Stimulated activated CD8-positive, alpha-beta memory T cell treated with anti-CD3 and anti-CD28 coated beads, Interleukin-12 subunit alpha, Interleukin-12 subunit beta, amount 100 ng/mL, for 1 hour (primary cell): ENCODE results near the gene IHH.

Experiments
- DNase-seq: peaks from one replicate; pipeline ENCODE4 v3.0.0-alpha.2; 2020; ENCODE audit warnings: low read depth

Gene IHH

DNA sequence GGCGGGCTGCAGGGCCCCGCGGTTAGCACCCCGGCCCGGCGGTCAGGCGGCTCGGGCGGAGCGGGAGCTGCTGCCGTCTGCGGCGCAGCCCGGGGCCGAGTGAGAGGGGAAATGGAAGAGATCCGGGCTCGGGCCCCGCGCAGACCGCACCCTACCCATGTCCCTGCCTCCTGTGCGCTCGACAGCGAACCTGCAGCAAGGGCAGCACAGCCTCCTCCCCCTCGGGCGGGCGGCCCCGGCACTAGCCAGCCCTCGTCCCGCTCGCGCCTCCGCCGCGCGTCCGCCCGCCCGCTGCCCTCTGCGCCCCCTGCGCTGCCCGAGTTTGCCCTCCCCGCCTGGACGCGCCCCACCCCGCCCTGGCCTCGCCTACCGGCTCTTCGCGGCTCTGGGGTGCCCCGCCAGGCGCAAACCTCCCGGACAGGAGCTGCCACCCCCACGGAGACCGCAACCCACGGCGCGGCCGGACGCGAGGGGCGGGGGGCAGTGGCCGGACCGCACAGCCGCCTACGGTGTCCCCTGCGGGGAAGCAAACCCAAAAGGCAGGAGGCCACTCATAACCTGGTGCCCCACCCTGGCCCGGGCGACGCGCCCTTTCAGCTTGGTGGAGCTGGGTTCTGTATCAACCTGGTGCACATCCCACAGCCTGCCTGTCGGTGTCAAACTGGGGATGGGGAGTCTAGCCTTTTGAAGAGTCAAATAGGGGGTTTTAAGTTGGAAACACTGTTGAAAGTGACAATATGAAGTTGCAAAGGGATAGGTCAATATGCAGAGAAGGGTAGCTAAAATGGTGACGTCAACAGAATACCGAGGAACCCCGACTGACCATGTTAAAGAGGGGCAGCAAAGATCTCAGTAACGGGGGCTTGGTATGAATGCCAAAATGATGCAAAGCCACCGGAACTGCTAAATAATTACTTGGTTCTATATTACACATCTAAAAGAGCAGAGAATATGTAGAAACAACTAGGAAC lies at the start of gene IHH:
Gene IHH, minus strand, starts transcription at position 101 of the 971 bp plus-strand sequence. CDS start 454 bp downstream, outside the sequence.
- no peak for DNase-seq

DNA sequence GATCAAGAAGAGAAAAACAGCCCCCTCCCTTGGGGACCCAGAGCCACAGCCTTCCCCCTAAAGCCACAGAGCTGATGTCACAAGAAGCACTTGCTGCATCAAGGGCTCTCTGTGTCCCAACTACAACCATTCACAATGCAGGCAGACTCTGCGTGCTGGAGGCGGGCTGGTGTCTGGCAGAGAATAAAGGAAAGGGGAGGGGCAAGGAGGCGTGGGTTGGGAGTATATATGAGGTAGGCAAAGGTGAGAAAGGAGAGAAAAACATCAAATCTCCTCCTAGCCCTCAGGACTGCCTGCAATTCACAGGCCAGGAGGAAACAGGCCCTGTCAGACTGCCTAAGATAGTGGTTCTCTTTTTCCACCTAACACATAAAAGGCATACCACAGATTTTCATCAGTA lies 48.8 kb upstream of the IHH start:
- DNase-seq: no peak

DNA sequence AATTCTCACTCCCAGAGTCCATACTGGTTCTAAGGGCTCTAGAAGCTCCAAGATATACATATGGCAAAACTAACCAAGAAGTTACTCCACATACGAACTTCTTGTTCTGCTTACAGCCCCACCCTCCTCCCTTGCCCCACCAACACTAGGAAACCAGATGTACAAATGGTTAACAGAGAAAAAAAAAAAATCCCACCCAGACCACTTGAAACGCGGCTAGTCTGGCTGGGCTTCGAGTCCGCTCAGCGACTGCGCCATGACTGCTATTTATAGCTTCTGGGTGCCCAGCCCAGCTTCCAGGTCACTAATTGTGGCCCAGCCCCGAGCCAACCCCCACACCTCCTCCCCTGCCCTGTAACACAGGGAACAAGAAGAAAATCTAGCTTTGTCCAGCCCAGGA lies 47.0 kb upstream of the IHH start:
- no peak for DNase-seq

DNA sequence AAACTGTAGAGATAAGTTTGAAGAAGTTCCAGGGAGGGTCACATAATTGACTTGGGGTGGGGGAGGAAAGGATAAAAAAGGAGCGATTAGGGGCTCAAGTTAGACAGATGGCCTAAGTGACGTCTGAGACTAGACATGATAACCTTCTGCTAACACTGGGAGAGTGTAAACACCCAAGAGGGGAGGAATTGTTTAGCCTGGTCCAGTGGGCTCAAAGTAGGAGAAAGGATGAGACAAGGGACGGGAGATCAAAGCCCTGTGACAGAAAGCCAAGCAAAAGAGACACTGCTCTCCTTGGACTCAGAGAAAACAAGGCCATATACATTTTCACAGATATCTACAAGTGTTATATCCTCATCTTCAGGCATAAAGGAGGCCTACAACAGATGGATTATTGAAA lies 45.5 kb upstream of the IHH start:
- DNase-seq: no peak

DNA sequence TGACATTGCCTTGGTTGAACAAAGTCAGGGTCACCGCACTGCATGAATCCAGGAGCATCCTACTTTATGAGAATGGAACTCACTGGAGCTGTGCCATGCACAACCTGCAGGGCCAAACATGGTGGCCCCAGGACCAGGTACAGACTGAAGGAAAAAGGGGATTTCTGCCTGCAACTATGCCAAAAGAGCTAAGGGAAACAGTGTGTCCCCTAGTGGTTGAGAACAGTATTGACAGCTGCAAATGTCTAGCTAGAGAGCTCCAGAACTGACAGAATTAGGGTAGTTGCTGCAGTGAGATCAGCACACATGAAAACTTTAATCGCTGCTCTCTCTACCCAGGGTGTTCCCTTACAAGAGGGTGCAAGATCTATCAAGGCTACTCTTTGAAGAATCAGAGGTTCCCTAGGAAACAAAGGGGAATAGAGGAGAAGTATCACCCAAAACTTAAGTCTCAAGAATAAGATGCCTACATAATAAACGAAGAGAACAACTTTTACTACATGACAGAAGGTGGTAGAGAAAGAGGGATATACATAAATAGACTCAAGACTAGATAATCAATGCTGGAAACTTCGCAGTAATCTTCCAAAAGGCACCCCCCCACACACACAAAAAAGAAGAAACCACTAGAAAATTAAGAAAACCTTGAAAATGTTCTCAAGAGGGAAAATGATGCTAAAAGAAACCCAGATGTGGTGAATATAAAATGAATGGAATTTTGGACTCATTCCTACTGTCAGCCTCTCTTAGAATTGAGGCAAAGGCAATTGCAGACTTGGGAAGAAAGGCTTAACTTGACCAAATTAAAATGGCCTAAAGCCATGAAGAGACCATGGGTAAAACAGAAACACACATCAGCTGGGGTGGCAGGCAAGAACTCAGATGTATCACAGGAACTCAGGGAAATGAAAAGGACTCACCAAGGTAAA lies 43.6 kb upstream of the IHH start:
- DNase-seq: no peak

DNA sequence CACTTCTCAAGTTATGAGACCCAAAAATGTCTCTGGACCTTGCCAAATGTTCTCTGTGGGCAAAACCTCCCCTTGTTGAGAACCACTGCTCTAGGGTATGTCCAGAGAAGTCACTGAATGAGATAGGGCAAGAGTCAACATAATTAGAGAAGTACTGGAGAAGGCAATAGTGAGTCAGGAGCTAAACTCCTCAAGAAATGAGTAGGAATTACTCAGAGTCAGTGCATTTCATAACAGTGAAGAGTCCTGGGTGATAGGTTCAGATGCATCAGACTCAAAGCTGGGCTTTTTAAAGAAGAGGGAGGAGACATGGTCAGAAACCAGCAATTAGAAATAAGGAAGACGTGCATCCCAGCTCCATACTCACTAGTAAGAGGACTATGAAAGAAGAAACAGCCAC lies 38.6 kb upstream of the IHH start:
- DNase-seq: no peak

DNA sequence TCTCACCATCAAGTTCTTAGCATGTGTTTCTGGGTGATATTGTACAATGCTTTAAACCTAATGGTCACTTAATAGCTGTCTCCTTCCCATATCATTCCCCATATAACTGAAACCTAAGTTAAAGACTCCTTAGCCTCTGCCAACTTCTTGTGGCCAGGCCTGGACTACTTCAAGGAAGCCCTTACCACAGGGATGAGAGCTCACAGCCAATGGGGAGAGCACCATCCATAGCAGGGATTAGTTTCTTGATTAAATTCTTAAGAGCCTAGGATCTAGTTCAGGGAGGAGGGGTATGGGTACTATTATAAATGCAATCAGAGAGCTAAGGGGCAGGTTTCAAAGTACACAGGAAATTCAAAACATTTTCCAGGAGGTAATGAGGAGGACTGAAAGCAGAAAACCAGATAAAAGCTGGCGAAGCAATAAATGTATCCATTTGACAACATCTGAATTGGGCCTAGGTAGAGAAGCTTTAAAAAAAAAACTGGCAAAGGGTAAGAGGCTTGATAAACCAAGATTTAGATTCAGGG lies 34.8 kb upstream of the IHH start:
- DNase-seq: no peak

DNA sequence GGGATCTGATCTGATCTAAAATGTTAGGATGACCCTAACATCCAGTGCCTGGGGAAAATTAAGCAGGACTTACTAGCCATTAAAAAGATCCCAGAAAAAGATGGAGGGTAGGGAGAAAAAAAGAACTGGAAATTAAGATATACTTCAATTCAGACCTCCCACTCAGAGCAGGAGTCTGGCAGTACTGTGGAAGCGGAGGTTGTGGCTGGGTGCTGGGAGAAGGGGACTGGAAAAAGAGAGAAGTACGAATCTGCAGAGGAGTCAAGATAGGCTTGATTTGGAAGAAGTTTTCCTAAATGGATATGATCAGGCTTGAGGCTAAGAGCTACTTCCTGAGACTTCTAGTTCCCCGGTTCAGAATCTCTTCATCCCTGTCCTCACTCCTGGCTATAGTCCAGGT lies 33.5 kb upstream of the IHH start:
- no peak for DNase-seq

DNA sequence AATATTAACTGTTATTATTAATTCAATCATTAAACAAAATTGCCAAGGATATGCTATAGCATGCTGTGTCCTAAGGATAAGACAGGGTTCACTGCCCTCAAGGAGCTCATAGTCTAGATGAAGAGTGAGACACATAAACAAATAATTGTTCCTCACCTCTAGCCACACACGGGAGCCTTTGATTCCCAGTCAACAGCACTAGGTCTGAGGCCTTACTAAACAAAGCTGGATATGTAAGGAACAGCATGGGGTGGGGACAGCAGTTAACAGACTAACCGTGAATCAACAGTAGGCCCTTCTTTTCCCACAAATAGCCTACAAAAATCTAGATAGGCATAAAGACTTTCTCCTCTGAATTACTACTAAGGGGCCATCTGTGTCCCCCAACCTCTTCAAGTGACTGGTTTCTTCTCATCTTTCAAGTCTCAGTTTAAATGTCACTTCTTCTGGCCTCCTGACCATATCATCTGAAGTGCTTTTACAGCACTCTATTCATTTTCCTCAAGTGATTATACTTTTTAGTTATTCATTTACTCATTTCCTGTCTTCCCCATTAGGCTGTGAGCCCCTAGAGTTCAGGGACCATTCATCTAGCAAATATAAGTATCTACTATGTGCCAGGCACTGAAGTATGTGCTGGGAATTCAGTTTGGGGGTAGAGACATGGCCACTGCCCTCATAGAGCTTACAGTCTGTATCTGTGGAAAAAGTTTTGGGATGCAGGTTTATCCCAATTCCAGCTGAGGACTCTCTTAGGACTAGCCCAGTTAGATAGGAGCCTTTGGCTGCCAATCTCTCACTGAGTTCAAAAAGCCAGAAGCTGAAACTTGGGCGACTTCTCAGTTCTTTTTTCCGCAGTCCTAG lies 29.9 kb upstream of the IHH start:
- no peak for DNase-seq

DNA sequence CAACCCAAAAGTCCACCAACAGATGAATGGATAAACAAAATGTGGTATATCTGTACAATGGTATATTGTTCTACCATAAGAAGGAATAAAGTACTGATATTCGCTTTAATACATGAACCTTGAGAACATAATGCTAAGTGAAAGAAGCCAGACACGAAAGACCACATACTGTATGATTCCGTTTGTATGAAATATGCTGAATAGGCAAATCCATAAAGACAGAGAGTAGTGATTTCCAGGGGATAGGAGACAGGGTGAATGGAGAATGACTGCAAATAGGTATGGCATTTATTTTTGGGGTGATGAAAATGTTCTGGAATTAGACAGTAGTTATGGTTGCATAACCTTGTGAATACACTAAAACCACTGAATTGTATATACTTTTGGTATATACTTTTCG lies 28.6 kb upstream of the IHH start:
- DNase-seq: no peak

DNA sequence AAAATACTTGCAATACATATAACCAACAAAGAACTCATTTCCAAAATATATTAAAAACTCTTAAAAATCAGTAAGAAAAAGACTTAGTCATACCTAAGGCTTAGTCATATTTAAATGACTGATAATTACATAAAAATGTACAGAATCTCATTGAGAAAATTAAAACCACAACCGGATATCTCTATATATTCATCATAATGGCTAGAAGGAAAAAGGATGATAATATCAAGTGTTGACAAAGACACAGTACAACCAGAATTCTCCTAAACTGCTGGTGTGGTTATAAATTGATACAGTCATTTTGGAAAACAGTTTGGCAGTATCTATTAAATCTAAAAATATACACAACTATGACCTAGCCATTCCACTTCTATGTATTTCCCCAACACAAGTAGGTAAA lies 27.1 kb upstream of the IHH start:
- no peak for DNase-seq

DNA sequence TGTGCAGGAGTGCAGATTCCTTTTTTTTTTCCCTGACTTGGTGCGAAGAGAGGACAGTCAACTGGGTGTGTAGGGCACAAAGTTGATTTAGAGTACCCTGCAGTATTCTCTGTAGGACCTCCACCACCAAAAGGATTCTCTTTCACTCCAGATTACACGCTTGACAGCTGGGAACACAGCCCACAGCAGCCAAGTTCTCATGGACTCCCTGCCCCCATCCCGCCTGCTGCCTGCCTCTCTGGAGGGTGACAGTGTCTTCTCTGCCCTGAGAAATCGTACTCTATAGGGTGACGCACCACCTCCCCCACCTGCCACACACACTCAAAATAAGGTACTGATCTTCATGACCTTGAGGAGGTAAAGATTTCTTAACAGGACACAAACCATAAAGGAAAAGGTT lies 26.6 kb upstream of the IHH start:
- DNase-seq: no peak

DNA sequence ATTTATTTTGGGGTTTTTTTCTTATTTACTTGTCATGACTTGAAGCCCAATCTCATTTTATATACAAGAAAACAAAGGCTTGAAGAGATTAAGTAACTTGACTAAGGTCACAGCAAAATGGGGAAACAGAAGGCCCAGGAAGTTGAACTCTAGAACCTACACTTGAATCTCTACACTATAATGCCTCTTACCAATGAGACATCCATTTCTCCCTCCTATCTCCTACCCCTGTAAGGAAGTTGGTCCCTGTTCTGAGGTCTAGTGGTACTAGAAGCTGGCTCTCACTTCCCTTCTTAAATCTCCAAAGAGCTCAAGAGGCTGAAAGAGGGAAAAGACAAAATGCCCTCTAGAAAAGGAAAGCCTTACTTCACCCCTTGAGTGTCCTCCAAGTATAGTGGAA lies 25.5 kb upstream of the IHH start:
- no peak for DNase-seq

DNA sequence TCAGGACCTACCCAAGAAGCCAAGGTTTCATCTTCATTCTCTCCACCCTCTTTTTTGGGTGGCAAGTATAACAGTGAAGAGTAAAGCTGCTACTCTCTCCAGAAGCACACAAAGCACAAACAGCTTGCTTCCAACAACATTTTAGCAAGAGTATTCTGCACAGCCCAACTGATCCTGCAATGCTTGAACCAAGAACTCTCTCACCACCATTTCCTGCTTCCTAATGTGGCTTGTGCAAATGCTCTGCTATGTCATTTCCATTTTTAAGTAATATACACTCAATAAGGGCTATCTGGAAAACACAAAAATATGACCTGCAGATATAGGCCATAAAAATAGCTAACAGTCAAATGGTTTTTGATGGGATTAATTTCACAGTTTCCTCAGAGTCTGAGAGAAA lies 24.1 kb upstream of the IHH start:
- DNase-seq: no peak

DNA sequence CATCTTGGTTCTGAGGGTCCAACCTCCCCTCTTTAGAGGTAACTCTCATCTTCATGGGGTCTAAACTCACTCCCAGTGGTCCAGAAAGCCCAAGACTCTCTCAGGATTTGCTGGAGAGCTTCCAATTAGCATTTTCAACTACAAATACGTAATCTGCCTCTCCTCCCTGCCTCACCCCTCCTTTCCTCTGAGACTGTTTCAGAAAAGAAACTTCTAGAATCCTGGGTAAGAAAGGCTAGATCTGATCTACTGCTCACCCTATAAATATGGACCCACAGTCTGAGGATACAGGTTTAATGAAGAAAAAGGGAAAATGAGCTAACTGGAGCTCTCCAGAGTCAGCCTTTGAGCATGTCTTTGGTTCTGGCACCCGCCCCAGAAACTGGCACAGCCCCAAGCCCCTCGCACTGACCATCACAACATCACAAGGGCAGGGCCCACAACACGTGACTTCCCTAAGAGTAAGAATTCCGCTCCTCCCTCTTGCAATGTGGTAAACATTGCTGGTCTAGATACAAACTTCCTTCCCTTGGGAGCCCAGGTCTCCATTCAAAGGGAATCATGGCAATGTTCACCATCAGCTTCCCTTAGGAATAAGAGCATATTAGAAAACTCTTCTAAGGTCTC lies 21.7 kb upstream of the IHH start:
- DNase-seq: no peak

DNA sequence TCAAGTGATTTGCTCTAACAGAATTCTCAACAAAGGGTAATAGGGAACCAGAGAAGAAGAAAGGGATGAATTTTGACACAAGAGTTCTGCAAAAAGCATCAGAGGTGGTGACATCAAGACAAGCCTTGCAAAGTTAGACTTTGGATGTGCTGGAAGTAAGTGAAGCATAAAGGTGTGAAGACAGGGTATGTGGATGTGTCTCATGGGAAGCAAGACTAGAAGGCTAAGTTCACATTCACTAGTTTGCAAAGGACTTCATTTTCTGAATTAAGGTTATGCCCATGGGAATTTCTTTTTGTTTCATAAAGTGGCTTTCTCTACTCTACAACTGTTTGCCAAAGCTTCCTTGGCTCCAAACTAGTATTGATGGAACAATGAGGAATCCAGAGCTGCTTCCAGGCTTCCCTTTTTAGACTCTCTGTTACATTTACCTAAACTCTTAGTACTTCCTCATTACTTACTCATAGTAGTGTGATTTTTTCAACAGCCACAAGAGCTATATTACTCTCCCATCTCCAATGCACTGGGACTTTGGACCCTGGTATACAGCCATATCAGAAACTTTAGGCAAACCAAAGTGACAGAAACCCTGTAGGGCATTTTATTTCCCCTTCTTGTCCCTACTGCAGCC lies 21.1 kb upstream of the IHH start:
- DNase-seq: no peak

DNA sequence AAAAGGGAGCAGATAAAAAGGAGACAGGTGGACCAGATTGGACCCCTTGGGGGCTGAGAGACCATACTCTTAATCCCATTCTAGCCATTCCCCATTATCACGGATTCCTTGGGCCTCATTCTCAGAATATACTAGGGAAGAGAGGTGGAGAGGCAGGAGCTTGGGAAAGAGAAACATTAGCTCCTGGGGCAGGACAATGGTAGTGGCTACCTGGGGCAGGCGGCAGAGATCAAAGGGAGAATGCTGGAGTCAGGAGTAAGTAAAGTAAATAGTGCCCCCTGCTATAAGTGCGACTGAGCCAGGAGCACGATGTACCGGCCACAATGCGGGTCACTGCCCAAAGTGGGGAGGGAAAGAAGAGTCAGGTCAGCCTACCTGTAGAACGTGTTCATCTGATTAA lies 20.4 kb upstream of the IHH start:
- DNase-seq: no peak

DNA sequence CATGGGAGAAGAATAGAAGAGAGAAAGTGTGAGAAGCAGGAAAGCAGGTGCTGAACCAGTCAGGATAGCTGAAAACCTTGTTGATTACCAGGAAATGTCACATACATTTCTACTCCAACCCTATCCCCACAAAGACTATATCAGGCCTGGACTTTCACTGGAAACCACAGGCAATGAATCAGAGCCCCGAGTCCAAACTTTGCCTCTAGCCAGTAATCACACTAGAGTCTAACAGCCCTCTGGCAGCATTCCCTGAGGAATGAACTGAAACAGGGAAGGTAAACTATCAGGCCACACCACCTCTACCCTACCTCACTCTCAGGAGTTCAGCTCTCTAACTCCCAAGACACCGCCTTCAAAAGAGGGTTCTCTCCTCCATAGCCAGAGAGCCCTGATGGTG lies 18.7 kb upstream of the IHH start:
- no peak for DNase-seq

DNA sequence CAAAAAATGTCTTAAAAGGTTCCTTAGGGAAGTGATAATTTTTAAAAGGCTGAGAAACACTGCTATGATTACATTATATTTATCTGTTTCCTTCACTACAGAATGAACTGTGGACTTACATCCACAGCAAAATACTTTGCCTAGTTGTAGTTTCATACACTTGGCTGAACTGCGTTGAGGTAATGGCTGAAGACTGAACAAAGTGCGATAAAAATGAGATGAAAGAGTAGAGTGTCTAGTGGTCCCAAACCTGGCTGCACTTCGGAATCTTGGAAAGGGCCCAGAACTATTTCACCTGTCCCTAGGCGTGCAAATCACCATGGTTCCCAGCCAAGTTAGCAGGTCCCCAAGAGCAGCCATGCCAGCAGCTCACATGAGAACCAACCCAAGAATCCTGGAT lies 18.2 kb upstream of the IHH start:
- no peak for DNase-seq

DNA sequence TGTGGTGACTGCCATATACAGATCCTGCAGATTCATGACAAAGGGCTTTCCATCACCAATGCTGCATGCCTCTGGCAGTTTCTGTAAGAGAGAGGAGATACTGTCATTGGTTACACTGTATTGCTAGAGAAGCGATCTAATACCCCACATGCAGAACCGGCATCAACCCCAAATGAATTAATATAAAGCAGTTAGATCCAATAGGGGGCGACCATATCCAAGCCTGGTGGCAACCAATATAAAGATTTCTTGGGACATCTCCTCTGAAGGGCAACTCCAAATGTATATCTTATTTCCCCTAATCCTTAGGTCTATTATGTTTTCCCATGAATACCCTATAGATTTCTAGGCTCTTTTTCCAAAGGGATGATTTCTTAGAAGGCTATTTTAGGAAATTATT lies 17.4 kb upstream of the IHH start:
- DNase-seq: no peak

DNA sequence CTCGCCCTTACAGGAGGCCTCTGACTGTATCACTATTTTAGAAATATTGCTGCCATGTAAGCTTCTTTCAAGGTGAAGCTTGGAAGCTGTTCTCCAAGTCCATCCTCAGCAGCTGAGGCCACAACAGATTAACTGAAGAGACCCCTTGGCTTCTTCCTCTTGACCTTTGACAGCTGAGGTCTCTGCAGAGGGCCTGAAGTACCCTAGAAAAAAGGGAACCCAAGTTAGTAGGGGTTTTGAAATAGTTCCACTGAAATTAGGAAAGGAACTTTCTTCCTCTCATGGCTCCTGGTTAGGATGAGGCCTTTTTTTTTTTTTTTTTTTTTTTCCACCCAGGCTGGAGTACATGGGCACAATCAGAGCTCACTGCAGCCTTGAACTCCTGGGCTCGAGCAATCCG lies 15.5 kb upstream of the IHH start:
- DNase-seq: no peak
